Vagina (tissue), 2 donors: ENCODE data around the gene CCNQ. TPM values are rescaled to one million over a fixed set of nuclear protein-coding genes. Genes with fewer than 3 reads are reported as not detected.

Experiments used
- DNase-seq, 2 donors: peaks; one replicate each; pipeline ENCODE4 v3.0.0-alpha.2; 2017; ENCODE audit errors: extremely low spot score in 2 of 2
- H3K27ac ChIP-seq: fragments of 200-600 bp; sonication (generic); one replicate; pipeline ENCODE4 v1.5.1; 2019
- H3K27me3 ChIP-seq: fragments of 200-600 bp; sonication (generic); one replicate; pipeline ENCODE4 v1.5.1; 2019
- H3K36me3 ChIP-seq, 2 donors: fragments of 200-600 bp; sonication (generic); one replicate each; pipeline ENCODE4 v1.5.1; 2017 to 2019
- H3K4me1 ChIP-seq: fragments of 200-600 bp; sonication (generic); one replicate; pipeline ENCODE4 v1.5.1; 2019
- H3K4me3 ChIP-seq, 2 donors: fragments of 200-600 bp; sonication (generic); 1 replicate in 1 of 2; 2 replicates in 1 of 2; pipeline ENCODE4 v1.5.1; 2016 to 2019
- H3K9me3 ChIP-seq: fragments of 200-600 bp; sonication (generic); one replicate; pipeline ENCODE4 v1.5.1; 2019
- POLR2A ChIP-seq, 2 donors: fragments of 450-650 bp; IDR thresholded peaks; one replicate each; pipeline ENCODE4 v1.6.1; 2017; ENCODE audit warnings: antibody characterized with exemption in 2 of 2, mild to moderate bottlenecking in 2 of 2, moderate library complexity in 2 of 2
- POLR2AphosphoS5 ChIP-seq, 2 donors: sonication (generic); formaldehyde crosslinking; IDR thresholded peaks; one replicate each; pipeline ENCODE4 v1.9.0; 2017; ENCODE audit warnings: antibody characterized with exemption in 2 of 2, mild to moderate bottlenecking in 2 of 2, low read depth in 1 of 2; ENCODE audit not compliant: insufficient read depth in 1 of 2
- intact Hi-C: fragments of 100-400 bp; cut with DNase I; formaldehyde crosslinking; loops from one replicate; pipeline ENCODE4 v1.15.1; 2023
- total RNA-seq: library from RNA; depleted of rRNA; stranded (reverse); fragments of >200 nt; gene quantifications from one replicate; pipeline ENCODE4 v1.2.3, GENCODE V29; 2016
- TF ChIP-seq, protein P1 (sequence below), 3 experiments: fragments of 450-650 bp in 2 of 3; fragments of 200-600 bp in 1 of 3; sonication (generic) in 1 of 3; IDR thresholded peaks; one replicate each; pipeline ENCODE4 v1.5.1; 2017 to 2019; ENCODE audit warnings: antibody characterized with exemption in 3 of 3, mild to moderate bottlenecking in 2 of 3, moderate library complexity in 2 of 3

CCNQ gene
- total RNA-seq, 1 donor from 2014 or later, result 31.2 TPM

DNA sequence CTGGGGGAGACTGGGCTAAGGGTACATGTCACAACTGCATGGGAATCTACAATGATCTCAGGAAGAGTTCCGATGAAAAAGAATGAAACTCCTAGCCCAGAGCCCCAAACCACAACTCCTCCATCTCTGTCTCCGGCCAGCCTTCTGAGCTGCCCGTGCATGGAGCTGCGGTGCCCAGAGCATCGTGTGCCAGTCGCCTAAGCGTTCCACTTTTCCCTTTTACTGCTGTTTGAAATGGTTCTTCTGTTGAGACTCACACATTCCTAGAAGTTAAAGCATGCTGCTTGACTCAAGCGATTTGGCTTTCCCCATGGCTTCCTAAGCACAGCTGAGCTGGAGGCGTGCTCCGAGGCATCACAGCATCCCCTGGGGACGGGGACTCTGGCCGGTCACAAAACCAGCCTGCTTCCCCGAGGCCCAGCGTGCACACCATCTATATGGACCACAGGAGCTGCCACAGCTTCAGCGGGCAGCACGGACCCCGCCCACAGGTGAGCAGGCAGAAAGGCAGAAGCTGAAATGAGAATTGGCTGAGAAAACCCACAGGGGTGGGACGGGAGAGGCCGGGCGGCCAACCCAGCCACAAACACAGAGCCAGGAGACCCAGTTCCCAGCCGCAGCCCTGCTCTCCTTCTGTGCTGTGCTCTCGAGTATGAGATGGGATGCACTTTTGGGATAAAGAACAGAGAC lies 5.0 kb downstream of the CCNQ start:
- TF ChIP-seq, protein P1, sequence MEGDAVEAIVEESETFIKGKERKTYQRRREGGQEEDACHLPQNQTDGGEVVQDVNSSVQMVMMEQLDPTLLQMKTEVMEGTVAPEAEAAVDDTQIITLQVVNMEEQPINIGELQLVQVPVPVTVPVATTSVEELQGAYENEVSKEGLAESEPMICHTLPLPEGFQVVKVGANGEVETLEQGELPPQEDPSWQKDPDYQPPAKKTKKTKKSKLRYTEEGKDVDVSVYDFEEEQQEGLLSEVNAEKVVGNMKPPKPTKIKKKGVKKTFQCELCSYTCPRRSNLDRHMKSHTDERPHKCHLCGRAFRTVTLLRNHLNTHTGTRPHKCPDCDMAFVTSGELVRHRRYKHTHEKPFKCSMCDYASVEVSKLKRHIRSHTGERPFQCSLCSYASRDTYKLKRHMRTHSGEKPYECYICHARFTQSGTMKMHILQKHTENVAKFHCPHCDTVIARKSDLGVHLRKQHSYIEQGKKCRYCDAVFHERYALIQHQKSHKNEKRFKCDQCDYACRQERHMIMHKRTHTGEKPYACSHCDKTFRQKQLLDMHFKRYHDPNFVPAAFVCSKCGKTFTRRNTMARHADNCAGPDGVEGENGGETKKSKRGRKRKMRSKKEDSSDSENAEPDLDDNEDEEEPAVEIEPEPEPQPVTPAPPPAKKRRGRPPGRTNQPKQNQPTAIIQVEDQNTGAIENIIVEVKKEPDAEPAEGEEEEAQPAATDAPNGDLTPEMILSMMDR (IDR thresholded peaks at IDR 0.05), result no peak
- TF ChIP-seq POLR2A (IDR thresholded peaks at IDR 0.05) (no peak), POLR2AphosphoS5 (IDR thresholded peaks at IDR 0.05; ENCODE audit: insufficient read depth in 1 of 2, low read depth in 1 of 2) (no peak)
- Histone ChIP-seq H3K9me3 (no peaks in the 10 kb centered on the region), H3K4me3 (no peak overlapping the region), H3K27me3 (no peaks in the 10 kb centered on the region), H3K36me3 (peaks cover 0 to 15% of the 10 kb centered on the region in 2 donors), H3K27ac (no peak overlapping the region), H3K4me1 (peaks cover 6% of the 10 kb centered on the region)
- intact Hi-C loops, result no loop called here
- no peak for DNase-seq

DNA sequence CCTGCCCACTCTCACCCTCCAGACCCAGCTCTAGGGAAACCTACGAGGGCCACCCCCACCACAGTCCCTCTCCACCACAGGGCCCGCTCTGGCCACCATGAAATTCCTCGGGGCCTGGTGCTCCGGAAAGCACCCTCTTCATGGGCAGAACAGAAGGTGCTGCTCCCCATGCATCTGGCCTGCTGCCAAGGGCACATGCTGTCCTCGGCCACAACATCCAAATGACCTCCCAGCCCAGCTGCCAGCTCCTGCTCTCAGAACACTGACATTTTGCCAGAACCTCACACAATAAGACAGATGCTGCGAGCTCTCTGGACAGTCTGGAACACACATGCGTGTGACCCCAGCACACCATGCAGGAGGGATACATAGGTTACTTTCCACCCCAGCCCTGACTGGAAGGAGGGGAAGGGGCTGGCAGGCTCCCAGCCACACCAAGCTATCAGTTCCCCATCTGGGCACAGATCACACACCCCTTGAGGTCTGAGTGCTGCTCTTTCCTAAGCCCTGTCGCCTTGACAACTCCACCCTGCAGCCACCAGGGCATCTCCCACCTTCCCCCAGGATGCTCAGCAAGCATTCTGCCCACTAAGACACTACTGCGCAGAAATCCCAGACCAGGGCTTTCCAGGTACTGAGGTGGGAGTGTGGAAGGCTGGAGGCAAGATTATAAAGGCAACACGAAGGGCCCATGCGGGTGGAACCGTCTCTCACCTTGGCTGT lies 5.8 kb downstream of the CCNQ start:
- H3K9me3 ChIP-seq, result no peaks in the 10 kb centered on the region
- no peak for DNase-seq
- intact Hi-C loops, result no loop called here
- TF ChIP-seq POLR2A (IDR thresholded peaks at IDR 0.05) (no peak), POLR2AphosphoS5 (IDR thresholded peaks at IDR 0.05; ENCODE audit: insufficient read depth in 1 of 2, low read depth in 1 of 2) (no peak)
- TF ChIP-seq, protein P1 (IDR thresholded peaks at IDR 0.05), result no peak
- peaks cover 0 to 23% of the 10 kb centered on the region in 2 donors for H3K36me3 ChIP-seq
- H3K27ac ChIP-seq, result no peak overlapping the region
- no peak overlapping the region for H3K4me3 ChIP-seq
- H3K27me3 ChIP-seq, result no peaks in the 10 kb centered on the region
- peaks cover 4% of the 10 kb centered on the region for H3K4me1 ChIP-seq

DNA sequence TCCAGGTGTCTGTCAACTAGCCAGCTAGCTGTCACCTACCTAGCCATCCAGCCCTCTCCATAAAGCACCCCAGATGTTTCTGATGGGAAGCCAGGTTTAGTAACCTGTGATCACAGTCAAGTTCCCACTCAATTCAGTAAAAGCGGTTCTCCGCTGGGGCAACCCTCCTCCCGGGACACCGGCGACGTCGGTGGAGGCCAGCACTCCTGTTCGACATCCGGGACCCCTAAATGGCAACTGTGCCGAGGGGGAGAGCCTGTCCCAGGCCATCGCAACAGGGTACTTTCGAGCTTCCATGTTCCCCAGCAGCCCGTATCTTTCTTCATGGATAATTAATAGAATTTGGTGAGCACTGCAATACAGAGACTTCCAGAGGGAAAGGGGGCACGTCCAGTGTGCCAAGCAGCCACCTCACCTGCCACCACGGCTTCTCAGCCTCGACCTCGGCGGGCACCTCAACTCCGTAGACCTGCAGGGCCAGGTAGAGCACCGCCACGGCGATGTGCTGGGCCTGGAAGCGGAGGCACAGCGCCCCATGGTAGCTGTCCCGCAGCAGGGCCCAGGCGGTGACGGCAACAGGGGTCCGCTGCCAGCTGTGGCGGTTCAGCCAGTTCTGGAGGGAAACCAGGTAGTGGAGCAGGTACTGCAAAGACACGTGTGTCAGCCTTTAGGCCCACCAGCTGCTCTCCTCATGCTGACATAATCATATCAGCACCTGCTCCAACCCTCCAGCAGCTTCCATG lies 6.7 kb downstream of the CCNQ start:
- Histone ChIP-seq H3K27me3 (no peaks in the 10 kb centered on the region), H3K9me3 (no peaks in the 10 kb centered on the region), H3K4me3 (no peak overlapping the region), H3K4me1 (no peaks in the 10 kb centered on the region), H3K27ac (no peak overlapping the region), H3K36me3 (peaks cover 0 to 32% of the 10 kb centered on the region in 2 donors)
- intact Hi-C loops, result no loop called here
- TF ChIP-seq POLR2A (IDR thresholded peaks at IDR 0.05), result no peak
- TF ChIP-seq POLR2AphosphoS5 (IDR thresholded peaks at IDR 0.05; ENCODE audit: insufficient read depth in 1 of 2, low read depth in 1 of 2), result no peak
- no peak for DNase-seq

DNA sequence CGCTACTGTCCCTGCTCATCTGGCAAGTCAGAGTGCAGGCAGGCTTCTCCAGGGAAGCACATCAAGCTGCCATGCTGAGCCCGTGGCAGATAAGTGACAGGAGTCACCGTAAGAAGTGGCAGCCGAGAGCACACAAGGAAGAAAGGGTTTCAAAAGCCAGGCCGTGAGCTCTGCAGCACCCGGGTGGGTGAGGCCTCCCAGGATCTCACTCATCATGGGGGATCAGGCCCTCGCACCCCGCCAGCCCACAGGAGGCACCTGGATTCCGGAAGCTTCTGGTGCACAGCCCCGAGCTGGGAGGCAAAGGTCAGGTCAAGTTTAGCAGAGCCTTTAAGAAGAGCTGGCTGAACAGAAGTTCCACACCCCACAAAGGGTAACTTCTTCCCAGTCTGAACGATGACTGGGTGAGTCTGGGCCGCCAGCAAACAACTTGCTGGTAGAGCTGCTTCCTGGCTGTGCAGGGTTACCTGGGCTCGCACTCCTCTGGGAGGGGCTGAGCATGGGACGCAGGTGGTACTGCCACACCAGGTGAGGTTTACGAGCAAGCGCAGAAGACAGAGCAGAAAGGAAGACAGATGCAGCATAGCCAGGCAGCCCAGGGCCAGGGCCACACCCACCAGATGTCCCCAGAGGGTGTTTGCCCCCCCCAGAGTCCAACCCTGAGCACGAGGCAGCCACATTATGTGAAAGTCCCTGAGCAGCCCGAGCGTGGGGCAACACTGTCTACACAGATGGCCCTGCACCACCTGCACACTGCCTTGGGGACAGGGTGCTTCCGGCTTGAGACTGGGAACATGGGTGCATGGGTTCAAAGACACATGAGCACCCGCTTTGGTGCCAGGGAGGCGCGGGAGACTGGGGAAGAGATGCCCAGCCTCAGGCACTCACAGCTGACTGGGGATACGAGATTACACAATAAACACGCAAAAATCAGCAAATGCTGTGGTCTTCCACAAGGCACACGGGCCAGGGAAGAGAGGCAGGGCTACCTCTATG lies 7.7 kb downstream of the CCNQ start:
- Histone ChIP-seq H3K4me3 (no peak overlapping the region), H3K9me3 (no peaks in the 10 kb centered on the region), H3K27ac (no peak overlapping the region), H3K27me3 (no peaks in the 10 kb centered on the region), H3K36me3 (peaks cover 0 to 38% of the 10 kb centered on the region in 2 donors), H3K4me1 (no peaks in the 10 kb centered on the region)
- intact Hi-C loops, result no loop called here
- DNase-seq, result no peak
- TF ChIP-seq POLR2A (IDR thresholded peaks at IDR 0.05), result no peak
- TF ChIP-seq, protein P1 (IDR thresholded peaks at IDR 0.05), result no peak
- no peak for TF ChIP-seq POLR2AphosphoS5 (IDR thresholded peaks at IDR 0.05; ENCODE audit: insufficient read depth in 1 of 2, low read depth in 1 of 2)
